Gastroesophageal sphincter (tissue), 4 donors: Measurements from ENCODE around the gene GPC4. TPM values are rescaled to one million over a fixed set of nuclear protein-coding genes. Genes with fewer than 3 reads are reported as not detected.
A peak's percentile ranks its signal among the peaks of the same experiment; 100 is the strongest.

ENCODE experiments used
- ATAC-seq: fragments of 150-250 bp; one replicate; pipeline ENCODE4 v1.9.1; 2016; ENCODE audit warnings: mild to moderate bottlenecking, moderate library complexity
- H3K27ac ChIP-seq, 4 donors: fragments of 200-600 bp; sonication (generic) in 3 of 4; 1 replicate in 3 of 4; 2 replicates in 1 of 4; pipeline ENCODE4 v1.5.1; 2016 to 2019
- H3K27me3 ChIP-seq: fragments of 200-600 bp; sonication (generic); one replicate; pipeline ENCODE4 v1.5.1; 2019
- H3K36me3 ChIP-seq, 2 donors: fragments of 200-600 bp; sonication (generic); one replicate each; pipeline ENCODE4 v1.5.1; 2019; ENCODE audit warnings: control low read depth in 1 of 2
- H3K4me1 ChIP-seq, 3 donors: fragments of 200-600 bp; sonication (generic); 1 replicate in 2 of 3; 2 replicates in 1 of 3; pipeline ENCODE4 v1.5.1; 2016 to 2019; ENCODE audit warnings: control low read depth in 2 of 3
- H3K4me3 ChIP-seq, 2 donors: fragments of 200-600 bp; sonication (generic); one replicate each; pipeline ENCODE4 v1.5.1; 2019; ENCODE audit warnings: mild to moderate bottlenecking in 1 of 2, moderate library complexity in 1 of 2
- H3K9me3 ChIP-seq, 3 donors: fragments of 200-600 bp; sonication (generic); one replicate each; pipeline ENCODE4 v1.5.1; 2017 to 2019; ENCODE audit warnings: control low read depth in 2 of 3
- CTCF ChIP-seq, 4 experiments: fragments of 200-600 bp in 2 of 4; fragments of 450-650 bp in 2 of 4; sonication (generic) in 1 of 4; IDR thresholded peaks; one replicate each; pipeline ENCODE4 v1.5.1; 2017 to 2019; ENCODE audit warnings: antibody characterized with exemption in 4 of 4, mild to moderate bottlenecking in 2 of 4, moderate library complexity in 2 of 4
- EP300 ChIP-seq: sonication (generic); formaldehyde crosslinking; IDR thresholded peaks from one replicate; pipeline ENCODE4 v1.6.1; 2017; ENCODE audit warnings: antibody characterized with exemption, mild to moderate bottlenecking
- POLR2A ChIP-seq, 2 donors: fragments of 450-650 bp; IDR thresholded peaks; one replicate each; pipeline ENCODE4 v1.6.1; 2017; ENCODE audit warnings: antibody characterized with exemption in 2 of 2, mild to moderate bottlenecking in 2 of 2, moderate library complexity in 1 of 2
- POLR2AphosphoS5 ChIP-seq: sonication (generic); formaldehyde crosslinking; IDR thresholded peaks from one replicate; pipeline ENCODE4 v1.6.1; 2017; ENCODE audit warnings: antibody characterized with exemption
- WGBS, 2 donors: methylation state at CpG; one replicate each; pipeline ENCODE4 v1.1.5; 2018; ENCODE audit warnings: low coverage in 1 of 2; 5-methylcytosine and 5-hydroxymethylcytosine counted together
- total RNA-seq, 4 donors: library from RNA; depleted of rRNA; stranded (reverse); fragments of >200 nt; gene quantifications; one replicate each; pipeline ENCODE4 v1.1.0, GENCODE V29; 2016

The GPC4 gene
- total RNA-seq, 4 donors from 2014 or later, result 62.7 to 97.1 (median 67.9) TPM

GRCh38 chrX:133335027-133335426 lies 80.3 kb downstream of the GPC4 start:
- no peak for ATAC-seq
- no peak for TF ChIP-seq POLR2AphosphoS5
- peak; percentile 21 to 54 (median 46) for TF ChIP-seq CTCF (IDR thresholded peaks at IDR 0.05)
- TF ChIP-seq EP300, result no peak
- no peak overlapping the region for H3K4me3 ChIP-seq
- no peaks in the 10 kb centered on the region for H3K27me3 ChIP-seq
- H3K9me3 ChIP-seq, result no peaks in the 10 kb centered on the region
- 0 to 46% methylated on average over 1 to 2 of the region's 2 CpGs for WGBS, 2 donors
- peaks cover 0 to 52% (median 0%) of the 10 kb centered on the region in 3 donors for H3K4me1 ChIP-seq
- no peaks in the 10 kb centered on the region for H3K36me3 ChIP-seq
- no peak overlapping the region for H3K27ac ChIP-seq

GRCh38 chrX:133333154-133333750 lies 82.0 kb downstream of the GPC4 start:
- 84 to 93% methylated on average over 2 to 3 of the region's 4 CpGs for WGBS, 2 donors
- no peak for ATAC-seq
- Histone ChIP-seq H3K4me1 (peaks cover 0 to 51% (median 0%) of the 10 kb centered on the region in 3 donors), H3K4me3 (no peak overlapping the region), H3K36me3 (no peaks in the 10 kb centered on the region), H3K27me3 (no peaks in the 10 kb centered on the region), H3K9me3 (no peaks in the 10 kb centered on the region), H3K27ac (no peak overlapping the region)
- no peak for TF ChIP-seq CTCF (IDR thresholded peaks at IDR 0.05)
- no peak for TF ChIP-seq POLR2AphosphoS5
- TF ChIP-seq POLR2A (IDR thresholded peaks at IDR 0.05), result no peak
- no peak for TF ChIP-seq EP300

DNA sequence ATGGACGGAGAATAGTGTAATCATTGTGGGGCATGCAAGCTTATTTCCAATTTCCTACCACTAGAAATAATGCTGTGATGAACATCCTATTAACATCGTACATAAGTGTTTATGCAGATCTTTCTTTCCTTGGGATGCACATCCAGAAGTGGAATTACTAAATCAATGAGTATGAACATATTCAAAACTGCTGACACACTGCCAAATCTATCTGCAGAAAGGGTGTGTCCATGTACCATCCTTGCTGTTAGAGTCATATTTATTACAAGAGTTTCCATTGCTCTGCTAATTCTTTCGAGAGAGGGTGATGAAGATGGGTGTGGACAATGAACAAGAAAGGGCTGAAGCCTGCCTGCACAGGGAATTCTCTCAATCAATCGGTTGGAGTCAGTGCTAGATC lies 82.6 kb downstream of the GPC4 start:
- H3K27me3 ChIP-seq, result no peaks in the 10 kb centered on the region
- no peaks in the 10 kb centered on the region for H3K36me3 ChIP-seq
- peaks cover 0 to 56% (median 0%) of the 10 kb centered on the region in 3 donors for H3K4me1 ChIP-seq
- ATAC-seq, result no peak
- H3K4me3 ChIP-seq, result no peak overlapping the region
- TF ChIP-seq POLR2AphosphoS5, result no peak
- no peak for TF ChIP-seq EP300
- no peak for TF ChIP-seq CTCF (IDR thresholded peaks at IDR 0.05)
- no peak for TF ChIP-seq POLR2A (IDR thresholded peaks at IDR 0.05)
- 58 to 89% methylated on average over 2 to 4 of the region's 4 CpGs for WGBS, 2 donors
- no peaks in the 10 kb centered on the region for H3K9me3 ChIP-seq
- no peak overlapping the region for H3K27ac ChIP-seq

DNA sequence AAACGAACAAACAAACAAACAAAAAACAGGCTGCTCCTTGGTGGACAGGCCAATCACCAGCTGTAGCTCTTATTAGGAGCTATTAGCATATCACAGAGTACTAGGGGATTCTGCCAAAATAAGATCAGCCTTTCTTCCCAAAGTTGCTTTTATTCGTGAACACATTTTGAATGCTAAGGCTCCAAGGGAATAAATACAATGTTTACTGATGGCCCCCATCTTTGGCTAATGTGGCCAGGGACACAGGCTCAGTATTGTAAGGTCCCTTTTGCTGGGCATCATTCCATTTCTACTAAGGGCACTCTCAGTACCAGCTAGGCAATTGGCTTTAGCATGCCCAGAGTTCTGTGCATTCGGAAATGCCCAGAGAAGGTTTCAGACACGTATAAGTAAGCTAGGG lies 84.3 kb downstream of the GPC4 start:
- Histone ChIP-seq H3K27ac (peak overlapping the region in 3 of 4 donors; percentile 25 to 76 (median 26)), H3K27me3 (no peaks in the 10 kb centered on the region), H3K4me3 (no peak overlapping the region), H3K4me1 (peaks cover 0 to 64% (median 0%) of the 10 kb centered on the region in 3 donors), H3K9me3 (no peaks in the 10 kb centered on the region), H3K36me3 (no peaks in the 10 kb centered on the region)
- TF ChIP-seq EP300 (no peak), CTCF (IDR thresholded peaks at IDR 0.05) (no peak), POLR2AphosphoS5 (no peak), POLR2A (IDR thresholded peaks at IDR 0.05) (no peak)
- no peak for ATAC-seq
- WGBS, 2 donors, result 59 to 64% methylated on average over 2 to 4 of the region's 4 CpGs

DNA sequence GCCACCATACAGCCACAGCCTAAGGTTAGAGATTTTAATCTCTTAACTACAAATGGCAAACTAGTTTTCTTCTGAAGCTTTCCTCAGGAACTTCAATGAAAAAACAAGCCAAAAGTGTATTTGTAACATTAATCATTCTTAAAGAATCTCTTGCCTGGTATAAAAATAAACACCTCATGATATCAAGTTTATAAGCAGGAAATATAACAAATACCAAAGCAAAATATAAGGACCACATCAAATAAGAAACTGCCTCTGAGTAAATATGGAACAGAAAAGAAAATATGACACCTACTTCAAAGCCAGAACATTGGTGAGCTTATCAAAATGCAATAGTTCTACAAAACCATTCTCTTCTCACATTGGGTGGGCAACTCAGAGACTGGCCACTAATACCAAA lies 89.9 kb downstream of the GPC4 start:
- TF ChIP-seq CTCF (IDR thresholded peaks at IDR 0.05), result no peak
- no peak for TF ChIP-seq POLR2A (IDR thresholded peaks at IDR 0.05)
- no peak for TF ChIP-seq POLR2AphosphoS5
- Histone ChIP-seq H3K27ac (peak overlapping the region in 2 of 4 donors; percentile 24 to 76), H3K9me3 (no peaks in the 10 kb centered on the region), H3K4me3 (no peak overlapping the region), H3K4me1 (peaks cover 0 to 72% (median 0%) of the 10 kb centered on the region in 3 donors), H3K36me3 (no peaks in the 10 kb centered on the region), H3K27me3 (no peaks in the 10 kb centered on the region)
- no peak for ATAC-seq
